HepG2 (cell line): ENCODE data around the gene FAM171A2. TPM values are rescaled to one million over a fixed set of nuclear protein-coding genes. Genes with fewer than 3 reads are reported as not detected.

Experiments
- ATAC-seq: fragments of 200-7000 bp; cut with Tn5 transposase; 3 replicates; pipeline ENCODE4 v1.9.1; 2020; ENCODE audit warnings: mild to moderate bottlenecking, moderate library complexity
- BruUV-seq: library from RNA; stranded (reverse); fragments of 400-500 nt; replicated peaks from 2 replicates; lab custom pipeline; 2021; lab: Mats Ljungman, UMichigan
- CTCF ChIA-PET: fragments of 300-600 bp; formaldehyde crosslinking; extraction: SDS; loops from one replicate; lab custom pipeline; 2021; ENCODE audit warnings: low total read pairs, inconsistent platforms, low intra/inter-chr PET ratio; lab: Yijun Ruan, JAX
- POLR2A ChIA-PET: fragments of 350-600 bp; sonication (Branson Sonifier 250); formaldehyde crosslinking; loops from one replicate; lab custom pipeline; 2020; ENCODE audit warnings: antibody characterized with exemption, inconsistent platforms; lab: Yijun Ruan, JAX
- DNase-seq: peaks from one replicate; pipeline ENCODE4 v3.0.0-alpha.2; 2015; ENCODE audit warnings: low spot score
- FAIRE-seq: peaks from 3 replicates; lab custom pipeline; 2011; peaks lifted over from hg19 to GRCh38; lab: Jason Lieb, UNC
- H2AFZ ChIP-seq: one replicate; pipeline ENCODE4 v1.6.1; 2011; ENCODE audit warnings: low read length, inconsistent platforms
- H3K27ac ChIP-seq: fragments of 300-600 bp; 3 replicates; pipeline ENCODE4 v1.8.0; 2011; ENCODE audit warnings: mixed run types, mild to moderate bottlenecking, mixed read lengths, low read length, inconsistent platforms; ENCODE audit not compliant: insufficient read depth; ENCODE audit errors: extremely low read length
- H3K27me3 ChIP-seq, 2 experiments: fragments of 200-600 bp in 1 of 2; 2 replicates in 1 of 2; 3 replicates in 1 of 2; pipeline versions ENCODE4 v1.6.0 to v1.8.0; 2011; ENCODE audit warnings: low read length in 2 of 2, mild to moderate bottlenecking in 2 of 2, moderate library complexity in 2 of 2, inconsistent platforms in 1 of 2; ENCODE audit not compliant: insufficient read depth in 2 of 2, control insufficient read depth in 1 of 2
- H3K36me3 ChIP-seq, 2 experiments: fragments of 200-600 bp in 1 of 2; replicated peaks in 1 of 2; 2 replicates in 1 of 2; 3 replicates in 1 of 2; pipeline versions ENCODE4 v1.5.1 to v1.8.0; 2011; ENCODE audit warnings: low read length in 2 of 2, inconsistent platforms in 1 of 2; ENCODE audit not compliant: insufficient read depth in 2 of 2, control insufficient read depth in 1 of 2
- H3K4me1 ChIP-seq: 2 replicates; pipeline ENCODE4 v1.5.1; 2012; ENCODE audit warnings: low read length, inconsistent platforms; ENCODE audit not compliant: insufficient read depth
- H3K4me2 ChIP-seq: 2 replicates; pipeline ENCODE4 v1.6.0; 2011; ENCODE audit warnings: low read depth, low read length, inconsistent platforms
- H3K4me3 ChIP-seq, 3 experiments: fragments of 200-600 bp in 1 of 3; sonication (generic), shearing (Covaris generic) in 1 of 3; replicated peaks in 1 of 3; 2 replicates each; pipeline ENCODE4 v1.5.1; 2011 to 2016; ENCODE audit warnings: low read length in 3 of 3, inconsistent platforms in 2 of 3, low read depth in 2 of 3, mild to moderate bottlenecking in 2 of 3, control low read depth in 1 of 3, mixed read lengths in 1 of 3; ENCODE audit not compliant: insufficient read depth in 1 of 3
- H3K79me2 ChIP-seq: one replicate; pipeline ENCODE4 v1.6.1; 2011; ENCODE audit warnings: low read length, inconsistent platforms; ENCODE audit not compliant: insufficient read depth
- H3K9ac ChIP-seq: 2 replicates; pipeline ENCODE4 v1.6.0; 2011; ENCODE audit warnings: mild to moderate bottlenecking, low read depth, low read length, inconsistent platforms; ENCODE audit not compliant: insufficient read depth
- H3K9me3 ChIP-seq: 2 replicates; pipeline ENCODE4 v1.5.1; 2012; ENCODE audit warnings: mild to moderate bottlenecking, low read length
- H4K20me1 ChIP-seq: 2 replicates; pipeline ENCODE4 v1.6.0; 2011; ENCODE audit warnings: inconsistent platforms, mild to moderate bottlenecking, low read length, moderate library complexity; ENCODE audit not compliant: insufficient read depth
- BRCA1 ChIP-seq: sonication (generic); formaldehyde crosslinking; IDR thresholded peaks from 2 replicates; pipeline ENCODE4 v1.4.0; 2020; ENCODE audit warnings: missing genetic modification reagents
- SALL2 ChIP-seq: sonication (generic); formaldehyde crosslinking; IDR thresholded peaks from 2 replicates; pipeline ENCODE4 v1.8.1; 2023; ENCODE audit warnings: mild to moderate bottlenecking, missing genetic modification reagents, inconsistent platforms
- SPEN ChIP-seq: sonication (generic); formaldehyde crosslinking; IDR thresholded peaks from 2 replicates; pipeline ENCODE4 v1.5.1; 2020; ENCODE audit warnings: low read depth, mild to moderate bottlenecking, missing genetic modification reagents
- ZFP82 ChIP-seq: sonication (generic); formaldehyde crosslinking; IDR thresholded peaks from 2 replicates; pipeline ENCODE4 v1.5.1; 2020; ENCODE audit warnings: mild to moderate bottlenecking, missing genetic modification reagents, borderline replicate concordance
- ZNF451 ChIP-seq: sonication (generic); formaldehyde crosslinking; IDR thresholded peaks from 2 replicates; pipeline ENCODE4 v1.5.0; 2020; ENCODE audit warnings: mild to moderate bottlenecking, missing genetic modification reagents
- ZNF552 ChIP-seq: sonication (generic); formaldehyde crosslinking; IDR thresholded peaks from 2 replicates; pipeline ENCODE4 v1.9.0; 2022; ENCODE audit warnings: missing genetic modification reagents, mild to moderate bottlenecking, borderline replicate concordance
- ZNF768 ChIP-seq: sonication (generic); formaldehyde crosslinking; IDR thresholded peaks from 2 replicates; pipeline ENCODE4 v1.4.0; 2020; ENCODE audit warnings: missing genetic modification reagents
- ZNF879 ChIP-seq: sonication (generic); formaldehyde crosslinking; IDR thresholded peaks from 2 replicates; pipeline ENCODE4 v1.8.1; 2023; ENCODE audit warnings: missing genetic modification reagents
- WGBS: methylation state at CpG from one replicate; pipeline ENCODE4 v1.1.6; 2017; ENCODE audit warnings: low lambda C conversion rate; 5-methylcytosine and 5-hydroxymethylcytosine counted together
- in situ Hi-C: cut with HindIII; loops from 2 replicates; pipeline ENCODE4 v1.10.0; 2017; ENCODE audit warnings: low pct_unique_long_range_greater_than_20kb; ENCODE audit not compliant: extremely low pct_ligation_motif_present
- intact Hi-C: fragments of 100-400 bp; cut with micrococcal nuclease; formaldehyde crosslinking; loops from one replicate; pipeline ENCODE4 v1.10.0; 2022; ENCODE audit not compliant: unreplicated experiment
- polyA plus RNA-seq, 8 experiments: library from polyadenylated mRNA; depleted of rRNA in 3 of 8; stranded (reverse) in 7 of 8; unstranded in 1 of 8; fragments of >200 nt; fragmentation: Illumina TruSeq in 4 of 8; extraction: Trizol in 4 of 8; gene quantifications; 2 replicates each; pipeline versions ENCODE4 v1.2.1 to v1.2.3, GENCODE V29; 2011 to 2016; ENCODE audit warnings: low read depth in 4 of 8, missing spikeins in 1 of 8, mixed read lengths in 1 of 8; ENCODE audit not compliant: insufficient read depth in 1 of 8
- total RNA-seq, 5 experiments: library from RNA; depleted of rRNA; stranded (reverse); fragments of >200 nt; fragmentation: Illumina TruSeq; extraction: Trizol; gene quantifications; 2 replicates each; pipeline ENCODE4 v1.2.3, GENCODE V29; 2016; ENCODE audit warnings: low read depth in 1 of 5
- TF ChIP-seq, protein P1 (sequence below), 2 experiments: fragments of 450-650 bp in 1 of 2; sonication (generic) in 1 of 2; formaldehyde crosslinking; IDR thresholded peaks; 2 replicates each; pipeline versions ENCODE4 v1.5.0 to v1.8.0; 2020 to 2022; ENCODE audit warnings: mild to moderate bottlenecking in 1 of 2, missing genetic modification reagents in 1 of 2
- TF ChIP-seq, protein P2 (sequence below): sonication (generic); IDR thresholded peaks from 2 replicates; pipeline ENCODE4 v1.6.1; 2016; ENCODE audit warnings: low read depth, borderline replicate concordance

FAM171A2 gene
- total and polyA plus RNA-seq, 2 of the 13 experiments (the other 11 are each of a cell fraction or from before 2014, with no cell fraction given) = 1.8 to 3.6 TPM

GRCh38 chr17:44355642-44356099, 8.0 kb downstream of the FAM171A2 start:
- 59% methylated on average over 13 of the region's 17 CpGs for WGBS
- DNase-seq (no peak), FAIRE-seq (no peak), ATAC-seq (no peak; the same call in 1 of the 3 replicates)
- peaks cover 11% of the 10 kb centered on the region for H3K4me1 ChIP-seq
- in situ Hi-C loops = no loop called here
- no peak overlapping the region for H3K9ac ChIP-seq
- ChIA-PET CTCF (interaction anchor here (1.1 to 2.0 kb wide), 2 partner anchors 8 to 167 kb away, joined by 3 to 9 read pairs; partner anchors contain the start of gene FAM171A2), POLR2A (interaction anchor here (4.8 kb wide), 1 partner anchor 11 kb away, joined by 24 read pairs; the partner anchor contains the start of gene GRN)
- no TSS peak for BruUV-seq
- intact Hi-C loops = loop anchor here (10.0 kb wide), 1 partner anchor 169 kb away; no protein-coding TSS in a partner anchor
- H3K4me3 ChIP-seq = no peak overlapping the region
- H3K36me3 ChIP-seq = peaks cover 9 to 22% of the 10 kb centered on the region in 2 experiments
- H3K27ac ChIP-seq = no peak overlapping the region
- H3K4me2 ChIP-seq = 0 out of 2 replicates have a peak overlapping the region, but pooled peaks have one; percentile 65
- no peak overlapping the region for H2AFZ ChIP-seq
- no peaks in the 10 kb centered on the region for H3K79me2 ChIP-seq
- 0 out of 2 replicates have a peak, but pooled peaks have one; percentile 11 for TF ChIP-seq ZNF552 (CRISPR knock-in tag)
- no peak for TF ChIP-seq BRCA1
- TF ChIP-seq ZNF768 (CRISPR knock-in tag) = 0 out of 2 replicates have a peak, but pooled peaks have one; percentile 15
- H3K27me3 ChIP-seq = peaks cover 8 to 10% of the 10 kb centered on the region in 2 experiments; a peak in 3 of 5 replicates
- H3K9me3 ChIP-seq = no peaks in the 10 kb centered on the region
- H4K20me1 ChIP-seq = no peaks in the 10 kb centered on the region

GRCh38 chr17:44354582-44355561, 8.8 kb downstream of the FAM171A2 start:
- FAIRE-seq (no peak), ATAC-seq (peak; percentile 56), DNase-seq (no peak)
- Histone ChIP-seq H2AFZ (no peak overlapping the region), H3K4me2 (peak overlapping the region; percentile 65), H4K20me1 (no peaks in the 10 kb centered on the region), H3K9me3 (no peaks in the 10 kb centered on the region), H3K4me3 (peak overlapping the region; percentile 24 to 56 (median 45); a peak in 4 of 6 replicates), H3K27ac (no peak overlapping the region), H3K4me1 (peaks cover 8% of the 10 kb centered on the region), H3K79me2 (no peaks in the 10 kb centered on the region), H3K36me3 (peaks cover 9 to 24% of the 10 kb centered on the region in 2 experiments), H3K9ac (peak overlapping the region; percentile 31), H3K27me3 (peaks cover 8 to 10% of the 10 kb centered on the region in 2 experiments; a peak in 3 of 5 replicates)
- 45% methylated on average over 26 of the region's 77 CpGs for WGBS
- intact Hi-C loops = loop anchor here (10.0 kb wide), 1 partner anchor 170 kb away; no protein-coding TSS in a partner anchor
- no TSS peak for BruUV-seq
- ChIA-PET CTCF (interaction anchor here (1.1 to 2.0 kb wide), 2 partner anchors 9 to 168 kb away, joined by 3 to 9 read pairs; partner anchors contain the start of gene FAM171A2), POLR2A (interaction anchor here (1.1 to 4.8 kb wide), 2 partner anchors 9 to 10 kb away, joined by 8 to 24 read pairs; partner anchors contain the start of genes FAM171A2 and GRN)
- in situ Hi-C loops = no loop called here
- peak; percentile 68 for TF ChIP-seq SALL2
- TF ChIP-seq, protein P1, sequence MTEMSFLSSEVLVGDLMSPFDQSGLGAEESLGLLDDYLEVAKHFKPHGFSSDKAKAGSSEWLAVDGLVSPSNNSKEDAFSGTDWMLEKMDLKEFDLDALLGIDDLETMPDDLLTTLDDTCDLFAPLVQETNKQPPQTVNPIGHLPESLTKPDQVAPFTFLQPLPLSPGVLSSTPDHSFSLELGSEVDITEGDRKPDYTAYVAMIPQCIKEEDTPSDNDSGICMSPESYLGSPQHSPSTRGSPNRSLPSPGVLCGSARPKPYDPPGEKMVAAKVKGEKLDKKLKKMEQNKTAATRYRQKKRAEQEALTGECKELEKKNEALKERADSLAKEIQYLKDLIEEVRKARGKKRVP (CRISPR knock-in tag; IDR thresholded peaks at IDR 0.05) = no peak
- no peak for TF ChIP-seq ZFP82 (CRISPR knock-in tag)
- TF ChIP-seq, protein P2, sequence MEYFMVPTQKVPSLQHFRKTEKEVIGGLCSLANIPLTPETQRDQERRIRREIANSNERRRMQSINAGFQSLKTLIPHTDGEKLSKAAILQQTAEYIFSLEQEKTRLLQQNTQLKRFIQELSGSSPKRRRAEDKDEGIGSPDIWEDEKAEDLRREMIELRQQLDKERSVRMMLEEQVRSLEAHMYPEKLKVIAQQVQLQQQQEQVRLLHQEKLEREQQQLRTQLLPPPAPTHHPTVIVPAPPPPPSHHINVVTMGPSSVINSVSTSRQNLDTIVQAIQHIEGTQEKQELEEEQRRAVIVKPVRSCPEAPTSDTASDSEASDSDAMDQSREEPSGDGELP = peak; percentile 80; the same call in 1 of the 2 replicates
- 0 out of 2 replicates have a peak, but pooled peaks have one; percentile 24 for TF ChIP-seq ZNF451 (CRISPR knock-in tag)
- 0 out of 2 replicates have a peak, but pooled peaks have one; percentile 41 for TF ChIP-seq SPEN (CRISPR knock-in tag)
- no peak for TF ChIP-seq ZNF879 (CRISPR knock-in tag)
